ENCODE data around the gene OLA1.

OLA1 gene

GRCh38 chr2:174039551-174040416 is 208.5 kb downstream of the OLA1 start:
- TF ChIP-seq TAF1 (IDR thresholded peaks at IDR 0.05; ENCODE audit: borderline replicate concordance, low read depth, low read length): no peak
- TF ChIP-seq POLR2A (IDR thresholded peaks at IDR 0.05; ENCODE audit: low read depth, low read length): 0 out of 2 replicates have a peak, but pooled peaks have one; percentile 31
- peak; percentile 31 for DNase-seq (ENCODE audit: insufficient read length)
- peak; percentile 93 for FAIRE-seq

DNA sequence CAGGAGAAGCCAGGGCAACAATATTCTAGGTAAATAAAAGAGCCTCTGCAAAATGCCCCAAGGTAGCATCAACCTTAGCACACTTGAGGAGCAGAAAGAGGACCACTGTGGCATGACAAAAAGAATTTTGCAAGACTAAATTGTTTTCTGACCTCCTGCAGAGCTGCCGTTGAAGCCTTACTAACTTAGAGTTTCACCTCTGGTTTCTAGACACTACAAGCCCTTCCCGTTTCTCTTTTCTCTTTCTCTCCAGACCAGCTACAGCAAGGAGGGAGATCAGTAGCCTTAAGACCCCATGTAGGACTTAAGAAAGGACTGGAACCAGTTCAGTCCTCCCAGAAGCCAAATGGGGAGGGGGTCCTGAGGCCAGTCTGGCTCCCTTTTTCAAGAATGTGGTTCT is 209.9 kb downstream of the OLA1 start:
- peak; percentile 14 for FAIRE-seq
- DNase-seq (ENCODE audit: insufficient read length): no peak
- TF ChIP-seq POLR2A (IDR thresholded peaks at IDR 0.05; ENCODE audit: low read depth, low read length) (no peak), POLR2AphosphoS5 (IDR thresholded peaks at IDR 0.05; ENCODE audit: low read depth, low read length) (no peak), TAF1 (IDR thresholded peaks at IDR 0.05; ENCODE audit: borderline replicate concordance, low read depth, low read length) (no peak)

DNA sequence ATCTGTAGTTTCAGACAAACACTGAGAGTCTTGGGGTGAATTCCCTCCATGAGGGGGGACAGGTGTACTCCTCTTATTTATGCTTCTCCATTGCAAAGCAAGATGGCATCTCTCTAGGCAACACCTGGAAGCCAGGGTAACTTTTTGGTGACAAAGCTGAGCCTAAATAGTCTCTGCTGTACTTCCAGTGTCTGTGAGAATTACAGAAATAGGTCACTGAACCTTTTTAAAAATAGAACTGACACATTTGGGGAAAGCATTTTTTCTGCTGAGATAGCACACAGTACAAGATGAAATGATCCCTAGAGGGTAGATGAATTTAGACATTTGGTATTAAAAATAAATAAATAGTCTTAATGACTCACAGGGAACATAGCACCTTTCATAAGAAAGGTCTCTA is 211.5 kb downstream of the OLA1 start:
- no peak for DNase-seq (ENCODE audit: insufficient read length)
- no peak for FAIRE-seq

DNA sequence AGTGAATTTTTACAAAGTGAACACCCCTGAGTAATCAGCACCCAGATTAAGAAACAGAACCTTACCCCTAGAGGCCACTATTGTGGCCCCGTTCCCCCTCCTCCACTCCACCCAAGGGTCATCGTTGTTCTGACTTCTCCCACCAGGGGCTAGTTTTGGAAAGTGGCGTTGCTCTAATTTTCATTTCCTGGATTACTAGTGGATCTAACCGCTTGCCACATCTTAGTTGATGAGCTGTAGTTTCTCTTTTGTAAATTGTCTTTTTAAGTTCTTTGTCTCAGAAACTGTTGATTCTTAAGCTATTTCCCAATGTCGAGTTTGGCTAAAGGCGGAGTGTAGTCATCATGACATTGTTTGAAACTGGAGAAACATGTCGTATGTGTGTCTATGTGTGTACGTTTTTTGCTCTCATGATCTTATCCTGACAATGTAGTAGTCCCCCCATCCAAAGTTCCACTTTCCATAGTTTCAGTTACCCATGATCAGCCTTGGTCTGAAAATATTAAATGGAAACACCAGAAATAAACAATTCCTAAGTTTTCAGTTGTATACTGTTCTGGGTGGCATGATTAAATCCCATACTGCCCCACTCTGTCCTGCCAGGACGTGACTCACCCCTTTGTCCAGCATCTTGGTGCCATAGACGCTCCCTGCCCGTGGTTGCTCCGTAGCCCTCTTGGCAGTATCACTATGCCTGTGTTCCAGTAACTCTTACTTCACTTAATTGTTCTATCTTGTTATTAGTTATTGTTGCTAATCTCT is 212.2 kb downstream of the OLA1 start:
- DNase-seq (ENCODE audit: insufficient read length) (no peak), FAIRE-seq (peak; percentile 44)
- TF ChIP-seq TAF1 (IDR thresholded peaks at IDR 0.05; ENCODE audit: borderline replicate concordance, low read depth, low read length): no peak
- no peak for TF ChIP-seq POLR2A (IDR thresholded peaks at IDR 0.05; ENCODE audit: low read depth, low read length)
- TF ChIP-seq POLR2AphosphoS5 (IDR thresholded peaks at IDR 0.05; ENCODE audit: low read depth, low read length): no peak

More for the DNA sequence above, 211.5 kb downstream of the OLA1 start:
- TF ChIP-seq POLR2AphosphoS5 (IDR thresholded peaks at IDR 0.05; ENCODE audit: low read depth, low read length): no peak
- TF ChIP-seq POLR2A (IDR thresholded peaks at IDR 0.05; ENCODE audit: low read depth, low read length): no peak
- no peak for TF ChIP-seq TAF1 (IDR thresholded peaks at IDR 0.05; ENCODE audit: borderline replicate concordance, low read depth, low read length)

DNA sequence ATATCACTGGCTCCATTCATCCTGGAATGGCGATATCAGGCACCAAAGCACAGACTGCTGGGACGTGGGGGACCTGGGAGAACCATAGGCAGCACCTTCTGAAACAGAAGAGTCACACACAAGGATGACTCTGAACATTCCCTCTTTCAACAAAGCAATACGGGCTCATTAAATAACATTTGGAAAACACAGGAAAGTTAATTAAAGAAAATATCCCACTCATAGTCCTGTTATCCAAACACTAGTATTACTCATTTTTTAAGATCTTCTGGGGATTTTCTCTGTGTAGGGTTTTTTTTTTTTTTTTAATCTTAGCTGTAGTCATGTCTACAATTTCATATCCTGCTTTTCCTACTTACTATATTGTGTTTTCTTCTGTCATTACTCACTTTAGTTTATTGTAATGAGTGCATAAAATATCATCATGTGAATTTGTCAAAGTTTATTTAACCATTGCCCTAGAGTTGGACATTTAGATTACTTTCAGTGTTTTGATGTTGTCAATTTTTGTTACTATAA is 213.2 kb downstream of the OLA1 start:
- no peak for TF ChIP-seq TAF1 (IDR thresholded peaks at IDR 0.05; ENCODE audit: borderline replicate concordance, low read depth, low read length)
- no peak for TF ChIP-seq POLR2A (IDR thresholded peaks at IDR 0.05; ENCODE audit: low read depth, low read length)
- no peak for TF ChIP-seq POLR2AphosphoS5 (IDR thresholded peaks at IDR 0.05; ENCODE audit: low read depth, low read length)
- DNase-seq (ENCODE audit: insufficient read length): no peak
- no peak for FAIRE-seq

- no peak for TF ChIP-seq POLR2AphosphoS5 (IDR thresholded peaks at IDR 0.05; ENCODE audit: low read depth, low read length)
- TF ChIP-seq POLR2A (IDR thresholded peaks at IDR 0.05; ENCODE audit: low read depth, low read length): no peak
- no peak for TF ChIP-seq TAF1 (IDR thresholded peaks at IDR 0.05; ENCODE audit: borderline replicate concordance, low read depth, low read length)
- DNase-seq (ENCODE audit: insufficient read length) (no peak), FAIRE-seq (no peak)
These were observed 215.2 kb downstream of the OLA1 start for GRCh38 chr2:174033163-174033550.

- no peak for FAIRE-seq
- no peak for TF ChIP-seq POLR2A (IDR thresholded peaks at IDR 0.05; ENCODE audit: low read depth, low read length)
- no peak for TF ChIP-seq TAF1 (IDR thresholded peaks at IDR 0.05; ENCODE audit: borderline replicate concordance, low read depth, low read length)
- no peak for TF ChIP-seq POLR2AphosphoS5 (IDR thresholded peaks at IDR 0.05; ENCODE audit: low read depth, low read length)
- no peak for DNase-seq (ENCODE audit: insufficient read length)
These were observed 217.1 kb downstream of the OLA1 start for GRCh38 chr2:174031226-174031625.

DNA sequence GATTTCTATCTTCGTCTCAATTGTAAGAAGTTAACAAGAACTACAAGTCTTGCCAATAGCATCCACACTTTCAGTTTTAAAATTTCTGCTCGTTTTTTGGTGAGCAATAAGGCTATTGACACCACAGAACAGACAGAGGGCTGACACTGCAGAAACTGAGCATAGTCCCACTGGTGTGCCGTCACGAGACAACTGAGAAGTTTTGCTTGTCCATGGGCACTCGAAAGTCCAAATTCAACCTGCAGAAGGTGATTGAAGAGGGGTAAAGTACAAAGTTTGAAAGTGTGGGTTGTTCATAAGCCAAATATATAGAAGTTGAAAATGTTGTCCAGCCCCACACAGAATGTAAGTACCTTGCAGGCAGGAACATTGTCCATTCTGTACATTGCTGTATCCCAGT is 219.4 kb downstream of the OLA1 start:
- DNase-seq (ENCODE audit: insufficient read length): no peak
- no peak for FAIRE-seq
- TF ChIP-seq POLR2AphosphoS5 (IDR thresholded peaks at IDR 0.05; ENCODE audit: low read depth, low read length) (no peak), POLR2A (IDR thresholded peaks at IDR 0.05; ENCODE audit: low read depth, low read length) (no peak), TAF1 (IDR thresholded peaks at IDR 0.05; ENCODE audit: borderline replicate concordance, low read depth, low read length) (no peak)

GRCh38 chr2:174027956-174028355 is 220.4 kb downstream of the OLA1 start:
- TF ChIP-seq POLR2AphosphoS5 (IDR thresholded peaks at IDR 0.05; ENCODE audit: low read depth, low read length) (no peak), POLR2A (IDR thresholded peaks at IDR 0.05; ENCODE audit: low read depth, low read length) (no peak), TAF1 (IDR thresholded peaks at IDR 0.05; ENCODE audit: borderline replicate concordance, low read depth, low read length) (no peak)
- no peak for FAIRE-seq
- no peak for DNase-seq (ENCODE audit: insufficient read length)

GRCh38 chr2:174026122-174026845 is 222.0 kb downstream of the OLA1 start:
- DNase-seq (ENCODE audit: insufficient read length) (no peak), FAIRE-seq (no peak)
- no peak for TF ChIP-seq POLR2A (IDR thresholded peaks at IDR 0.05; ENCODE audit: low read depth, low read length)
- TF ChIP-seq TAF1 (IDR thresholded peaks at IDR 0.05; ENCODE audit: borderline replicate concordance, low read depth, low read length): no peak
- TF ChIP-seq POLR2AphosphoS5 (IDR thresholded peaks at IDR 0.05; ENCODE audit: low read depth, low read length): no peak

Measured in GM12892 (cell line).